CD4-positive, CD25-positive, alpha-beta regulatory T cell (primary cell): ENCODE results near the gene LGSN. TPM values are rescaled to one million over a fixed set of nuclear protein-coding genes. Genes with fewer than 3 reads are reported as not detected.
"Not testable (repeated sequence)": the region's sequence is repeated elsewhere in the genome, so short reads cannot be mapped to it uniquely, and the experiment has no call there.

Experiments
- ATAC-seq, 2 donors: fragments of 150-1000 bp; cut with Tn5 transposase; one replicate each; pipeline ENCODE4 v1.10.0; 2021; ENCODE audit warnings: low read depth in 2 of 2, moderate number of reproducible peaks in 2 of 2, moderate library complexity in 1 of 2
- DNase-seq, 3 donors: peaks; one replicate each; pipeline versions ENCODE4 v3.0.0 to v3.0.0-alpha.2; 2012 to 2022; ENCODE audit warnings: mixed read lengths in 1 of 3
- H3K27ac ChIP-seq: one replicate; pipeline ENCODE4 v1.7.0; 2013; ENCODE audit warnings: mild to moderate bottlenecking, low read length; ENCODE audit not compliant: insufficient read depth, poor library complexity, severe bottlenecking
- H3K27me3 ChIP-seq: one replicate; pipeline ENCODE4 v1.7.0; 2013; ENCODE audit warnings: low read length; ENCODE audit not compliant: control insufficient read depth, insufficient read depth
- H3K36me3 ChIP-seq: one replicate; pipeline ENCODE4 v1.7.0; 2013; ENCODE audit warnings: mild to moderate bottlenecking, low read length, moderate library complexity; ENCODE audit not compliant: control insufficient read depth, insufficient read depth
- H3K4me1 ChIP-seq: 2 replicates; pipeline ENCODE4 v1.7.0; 2013; ENCODE audit warnings: mild to moderate bottlenecking, low read length; ENCODE audit not compliant: insufficient read depth, control insufficient read depth, poor library complexity, severe bottlenecking
- H3K4me3 ChIP-seq: one replicate; pipeline ENCODE4 v1.7.0; 2013; ENCODE audit warnings: low read depth, mild to moderate bottlenecking, low read length, moderate library complexity
- H3K9me3 ChIP-seq, 2 experiments: 1 replicate in 1 of 2; 2 replicates in 1 of 2; pipeline ENCODE4 v1.7.0; 2013; ENCODE audit warnings: low read length in 2 of 2, mild to moderate bottlenecking in 1 of 2, moderate library complexity in 1 of 2; ENCODE audit not compliant: control insufficient read depth in 2 of 2
- H3K27ac Mint-ChIP-seq, 3 donors: one replicate each; pipeline ENCODE4 v1.8.0; 2020 to 2022; ENCODE audit warnings: mild to moderate bottlenecking in 3 of 3, mixed read lengths in 3 of 3, moderate library complexity in 2 of 3
- H3K27me3 Mint-ChIP-seq: one replicate; pipeline ENCODE4 v1.8.0; 2022; ENCODE audit warnings: mild to moderate bottlenecking, mixed read lengths
- H3K36me3 Mint-ChIP-seq: one replicate; pipeline ENCODE4 v1.8.0; 2020; ENCODE audit warnings: mixed read lengths
- H3K4me1 Mint-ChIP-seq, 4 donors: one replicate each; pipeline ENCODE4 v1.8.0; 2020 to 2022; ENCODE audit warnings: mixed read lengths in 4 of 4, mild to moderate bottlenecking in 1 of 4
- H3K4me3 Mint-ChIP-seq, 4 donors: one replicate each; pipeline ENCODE4 v1.8.0; 2020 to 2022; ENCODE audit warnings: mild to moderate bottlenecking in 4 of 4, mixed read lengths in 4 of 4, moderate library complexity in 3 of 4
- H3K9me3 Mint-ChIP-seq, 7 donors: one replicate each; pipeline ENCODE4 v1.8.0; 2020 to 2022; ENCODE audit warnings: mixed read lengths in 7 of 7, mild to moderate bottlenecking in 3 of 7, moderate library complexity in 2 of 7
- polyA plus RNA-seq, 4 donors: library from polyadenylated mRNA; unstranded; fragments of 300-500 nt; fragmentation: Illumina TruSeq; gene quantifications; one replicate each; pipeline ENCODE4 v1.2.3, GENCODE V29; 2021
- total RNA-seq: library from RNA; stranded (reverse); gene quantifications from one replicate; pipeline ENCODE4 v1.2.3, GENCODE V29; 2022

Gene LGSN
- total and polyA plus RNA-seq, 5 donors from 2014 or later = 0.10 to 0.25 TPM; not detected in 3

- Mint-ChIP-seq H3K27me3 (peaks cover 9% of the 10 kb centered on the region), H3K4me3 (no peak overlapping the region), H3K4me1 (peaks cover 0 to 5% (median 2%) of the 10 kb centered on the region in 4 donors), H3K36me3 (no peaks in the 10 kb centered on the region), H3K9me3 (peaks cover 0 to 5% (median 0%) of the 10 kb centered on the region in 7 donors), H3K27ac (no peak overlapping the region)
- ATAC-seq (no peak), DNase-seq (peak in 1 of 3 donors; percentile 24)
- H3K36me3 ChIP-seq = no peaks in the 10 kb centered on the region
- no peak overlapping the region for H3K4me3 ChIP-seq
- H3K27ac ChIP-seq = no peak overlapping the region
- H3K4me1 ChIP-seq = no peaks in the 10 kb centered on the region
- H3K9me3 ChIP-seq = no peaks in the 10 kb centered on the region
- no peaks in the 10 kb centered on the region for H3K27me3 ChIP-seq
These were observed 32.3 kb upstream of the LGSN start for GRCh38 chr6:63352069-63352543.

GRCh38 chr6:63349401-63349800 is 29.6 kb upstream of the LGSN start:
- Mint-ChIP-seq H3K9me3 (peaks cover 0 to under 1% (median 0%) of the 10 kb centered on the region in 7 donors), H3K4me1 (peaks cover 0 to 5% (median 2%) of the 10 kb centered on the region in 4 donors), H3K36me3 (no peaks in the 10 kb centered on the region), H3K27me3 (peaks cover 9% of the 10 kb centered on the region), H3K4me3 (no peak overlapping the region), H3K27ac (no peak overlapping the region)
- DNase-seq (no peak), ATAC-seq (no peak)
- Histone ChIP-seq H3K4me1 (no peaks in the 10 kb centered on the region), H3K27me3 (no peaks in the 10 kb centered on the region), H3K36me3 (no peaks in the 10 kb centered on the region), H3K4me3 (no peak overlapping the region), H3K9me3 (no peaks in the 10 kb centered on the region), H3K27ac (no peak overlapping the region)

- H3K27me3 ChIP-seq = no peaks in the 10 kb centered on the region
- Mint-ChIP-seq H3K4me3 (no peak overlapping the region), H3K36me3 (no peaks in the 10 kb centered on the region), H3K27me3 (peaks cover 9% of the 10 kb centered on the region), H3K4me1 (peaks cover 0 to 5% (median 2%) of the 10 kb centered on the region in 4 donors), H3K27ac (peak overlapping the region in 1 of 3 donors; percentile 16), H3K9me3 (peaks cover 0 to 5% (median 0%) of the 10 kb centered on the region in 7 donors)
- H3K4me1 ChIP-seq = no peaks in the 10 kb centered on the region
- no peak for ATAC-seq
- no peaks in the 10 kb centered on the region for H3K36me3 ChIP-seq
- no peak overlapping the region for H3K27ac ChIP-seq
- DNase-seq = no peak
- H3K9me3 ChIP-seq = no peaks in the 10 kb centered on the region
- no peak overlapping the region for H3K4me3 ChIP-seq
These were observed 29.1 kb upstream of the LGSN start for GRCh38 chr6:63348836-63349235.

GRCh38 chr6:63347599-63347998 is 27.8 kb upstream of the LGSN start:
- H3K9me3 Mint-ChIP-seq = peaks cover 0 to 5% (median 0%) of the 10 kb centered on the region in 7 donors
- no peak overlapping the region for H3K4me3 Mint-ChIP-seq
- no peak overlapping the region for H3K4me3 ChIP-seq
- peaks cover 9% of the 10 kb centered on the region for H3K27me3 Mint-ChIP-seq
- peaks cover 0 to 5% (median 1%) of the 10 kb centered on the region in 4 donors for H3K4me1 Mint-ChIP-seq
- no peak overlapping the region for H3K27ac Mint-ChIP-seq
- no peaks in the 10 kb centered on the region for H3K4me1 ChIP-seq
- H3K9me3 ChIP-seq = no peaks in the 10 kb centered on the region
- no peaks in the 10 kb centered on the region for H3K27me3 ChIP-seq
- H3K36me3 Mint-ChIP-seq = no peaks in the 10 kb centered on the region
- H3K36me3 ChIP-seq = no peaks in the 10 kb centered on the region
- ATAC-seq = no peak
- no peak for DNase-seq
- H3K27ac ChIP-seq = no peak overlapping the region

GRCh38 chr6:63346217-63346835 is 26.5 kb upstream of the LGSN start:
- Histone ChIP-seq H3K27me3 (no peaks in the 10 kb centered on the region), H3K27ac (no peak overlapping the region), H3K36me3 (no peaks in the 10 kb centered on the region), H3K9me3 (no peaks in the 10 kb centered on the region), H3K4me1 (no peaks in the 10 kb centered on the region), H3K4me3 (no peak overlapping the region)
- Mint-ChIP-seq H3K4me1 (no peaks in the 10 kb centered on the region), H3K4me3 (no peak overlapping the region), H3K36me3 (no peaks in the 10 kb centered on the region), H3K27me3 (no peaks in the 10 kb centered on the region), H3K27ac (no peak overlapping the region), H3K9me3 (peaks cover 0 to 5% (median 0%) of the 10 kb centered on the region in 7 donors)
- no peak for DNase-seq
- no peak for ATAC-seq

- no peaks in the 10 kb centered on the region for H3K36me3 Mint-ChIP-seq
- H3K36me3 ChIP-seq = no peaks in the 10 kb centered on the region
- ATAC-seq (no peak), DNase-seq (no peak)
- H3K4me3 ChIP-seq = no peak overlapping the region
- no peak overlapping the region for H3K27ac ChIP-seq
- peaks cover 0 to 5% of the 10 kb centered on the region in 2 experiments for H3K9me3 ChIP-seq
- H3K4me3 Mint-ChIP-seq = no peak overlapping the region
- no peaks in the 10 kb centered on the region for H3K4me1 ChIP-seq
- H3K27me3 ChIP-seq = no peaks in the 10 kb centered on the region
- H3K4me1 Mint-ChIP-seq = no peaks in the 10 kb centered on the region
- no peak overlapping the region for H3K27ac Mint-ChIP-seq
- H3K9me3 Mint-ChIP-seq = peaks cover 0 to 20% (median 8%) of the 10 kb centered on the region in 7 donors
- no peaks in the 10 kb centered on the region for H3K27me3 Mint-ChIP-seq
These were observed 20.6 kb upstream of the LGSN start for GRCh38 chr6:63340351-63340750.

GRCh38 chr6:63334652-63335051 is 14.9 kb upstream of the LGSN start:
- H3K36me3 Mint-ChIP-seq, DNase-seq, H3K4me1 ChIP-seq, H3K27me3 Mint-ChIP-seq, H3K27me3 ChIP-seq, H3K4me3 ChIP-seq, H3K36me3 ChIP-seq, H3K27ac ChIP-seq, H3K27ac Mint-ChIP-seq, H3K4me1 Mint-ChIP-seq, ATAC-seq, H3K4me3 Mint-ChIP-seq, H3K9me3 ChIP-seq: not testable (repeated sequence)
- peaks cover 0 to 12% (median 5%) of the 10 kb centered on the region in 7 donors for H3K9me3 Mint-ChIP-seq

- Mint-ChIP-seq H3K36me3 (no peaks in the 10 kb centered on the region), H3K4me1 (no peaks in the 10 kb centered on the region), H3K27ac (no peak overlapping the region), H3K27me3 (no peaks in the 10 kb centered on the region), H3K9me3 (peaks cover 0 to 5% (median under 1%) of the 10 kb centered on the region in 7 donors), H3K4me3 (no peak overlapping the region)
- H3K27me3 ChIP-seq = no peaks in the 10 kb centered on the region
- ATAC-seq (no peak), DNase-seq (no peak)
- no peak overlapping the region for H3K4me3 ChIP-seq
- no peaks in the 10 kb centered on the region for H3K9me3 ChIP-seq
- H3K27ac ChIP-seq = no peak overlapping the region
- no peaks in the 10 kb centered on the region for H3K36me3 ChIP-seq
- H3K4me1 ChIP-seq = no peaks in the 10 kb centered on the region
These were observed 13.7 kb upstream of the LGSN start for GRCh38 chr6:63333440-63333839.
